GM12892 (cell line): Measurements from ENCODE around the gene GNAS.

ENCODE experiments used
- DNase-seq: peaks from one replicate; pipeline ENCODE4 v3.0.0; 2011; ENCODE audit not compliant: insufficient read length
- FAIRE-seq: peaks from 2 replicates; lab custom pipeline; 2011; peaks lifted over from hg19 to GRCh38; lab: Jason Lieb, UNC
- POLR2A ChIP-seq: IDR thresholded peaks from 2 replicates; pipeline ENCODE4 v1.6.1; 2011; ENCODE audit warnings: low read depth, low read length, control low read depth
- POLR2AphosphoS5 ChIP-seq: IDR thresholded peaks from 2 replicates; pipeline ENCODE4 v1.6.1; 2011; ENCODE audit warnings: low read depth, low read length, control low read depth
- TAF1 ChIP-seq: IDR thresholded peaks from 2 replicates; pipeline ENCODE4 v1.6.1; 2011; ENCODE audit warnings: low read depth, mild to moderate bottlenecking, control low read depth, low read length, borderline replicate concordance

Gene GNAS

DNA sequence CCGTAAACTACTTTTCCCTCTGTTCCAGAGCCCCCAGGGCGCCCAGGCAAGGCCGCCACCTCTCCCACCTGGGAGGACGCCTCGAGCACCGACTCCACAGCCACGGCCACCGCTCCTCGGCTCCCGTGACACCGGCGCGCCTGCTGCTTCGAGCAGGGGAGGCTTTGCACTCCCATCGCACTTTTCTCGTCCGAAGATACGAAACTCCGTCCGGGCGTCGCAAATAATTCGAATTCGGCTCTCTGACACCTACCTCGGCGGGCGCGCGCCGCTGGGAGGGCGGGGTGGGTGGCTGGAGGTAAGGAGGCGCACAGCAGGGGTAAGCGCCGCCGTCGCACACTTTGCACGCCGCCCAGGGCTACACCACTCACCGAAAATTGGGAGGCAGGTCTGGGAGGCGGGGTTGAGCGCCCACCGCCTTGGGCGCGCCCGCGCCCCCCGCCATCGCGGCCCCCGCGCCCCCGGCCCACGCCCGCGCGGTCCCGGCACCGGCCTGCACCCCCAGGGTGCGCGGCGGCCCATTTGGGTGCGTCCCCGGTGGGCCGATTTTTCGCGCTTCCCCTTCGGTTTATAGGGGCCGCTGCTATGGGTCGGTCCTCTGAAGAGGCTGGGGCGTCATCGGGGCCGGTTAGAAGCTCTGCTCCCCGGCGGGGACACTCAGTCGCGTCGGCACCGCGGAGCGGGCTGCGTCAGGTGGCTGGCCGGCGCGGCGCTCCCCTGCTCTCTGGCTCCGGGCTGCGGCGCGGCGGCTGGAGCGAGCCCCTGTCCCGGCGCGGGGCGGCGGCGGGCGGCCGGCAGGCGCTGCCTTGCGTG lies 36.2 kb downstream of the GNAS start:
- TF ChIP-seq TAF1: peak; percentile 98
- TF ChIP-seq POLR2AphosphoS5: peak; percentile 97
- peak; percentile 99 for TF ChIP-seq POLR2A
- FAIRE-seq: peak; percentile 73
- peak; percentile 69 for DNase-seq

DNA sequence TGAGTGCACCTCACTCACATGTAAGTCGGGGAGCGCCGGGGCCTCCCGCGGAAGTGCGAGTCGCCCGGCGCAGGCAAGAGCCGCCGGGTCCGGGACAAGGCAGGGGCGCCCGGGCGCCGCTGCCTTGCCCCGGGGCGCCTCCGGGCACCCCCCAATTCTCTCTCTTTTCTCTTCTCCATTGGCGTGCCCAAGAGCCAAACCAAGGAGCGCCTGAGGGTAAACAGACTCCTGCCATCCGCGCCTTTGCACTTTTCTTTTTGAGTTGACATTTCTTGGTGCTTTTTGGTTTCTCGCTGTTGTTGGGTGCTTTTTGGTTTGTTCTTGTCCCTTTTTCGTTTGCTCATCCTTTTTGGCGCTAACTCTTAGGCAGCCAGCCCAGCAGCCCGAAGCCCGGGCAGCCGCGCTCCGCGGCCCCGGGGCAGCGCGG lies 36.8 kb downstream of the GNAS start:
- no peak for FAIRE-seq
- no peak for TF ChIP-seq TAF1
- no peak for TF ChIP-seq POLR2AphosphoS5
- no peak; the same call in 1 of the 2 replicates for TF ChIP-seq POLR2A
- DNase-seq: no peak

DNA sequence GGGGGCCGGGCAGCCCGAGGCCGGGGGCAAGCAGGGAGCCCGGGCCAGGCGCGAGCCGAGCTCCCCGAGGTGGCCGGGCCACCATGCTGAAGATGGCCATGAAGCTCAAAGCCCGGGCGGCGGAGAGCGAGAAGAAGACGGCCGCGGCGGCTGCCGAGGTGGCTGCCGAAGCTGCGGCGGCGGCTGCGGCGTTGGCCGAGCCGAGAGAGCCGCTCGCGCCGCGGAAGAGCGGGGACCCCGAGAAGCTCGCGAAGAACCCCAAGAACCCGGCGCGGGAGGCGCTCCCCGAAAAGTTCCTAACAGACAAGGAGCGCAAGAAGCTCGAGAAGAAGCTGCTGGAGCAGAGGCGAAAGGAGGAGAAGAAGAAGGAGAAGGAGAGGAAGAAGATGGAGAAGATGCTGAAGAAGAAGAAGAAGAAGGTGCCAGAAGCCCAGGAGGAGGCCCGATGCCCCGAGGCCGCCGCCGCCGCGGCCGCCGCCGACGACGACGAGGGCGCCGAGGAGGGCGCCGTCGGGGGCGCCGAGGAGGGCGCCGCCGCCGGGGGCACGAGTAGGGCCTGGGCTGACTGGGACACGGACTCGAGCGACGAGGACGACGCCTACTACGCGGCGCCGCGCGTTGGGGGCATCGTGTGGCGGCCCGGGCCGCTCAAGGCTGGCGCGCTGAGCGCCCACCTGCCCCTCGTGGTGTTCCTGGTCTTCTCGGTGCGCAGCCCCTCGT lies 37.4 kb downstream of the GNAS start:
- FAIRE-seq (peak; percentile 5), DNase-seq (no peak)
- TF ChIP-seq TAF1 (no peak), POLR2AphosphoS5 (no peak), POLR2A (no peak)

DNA sequence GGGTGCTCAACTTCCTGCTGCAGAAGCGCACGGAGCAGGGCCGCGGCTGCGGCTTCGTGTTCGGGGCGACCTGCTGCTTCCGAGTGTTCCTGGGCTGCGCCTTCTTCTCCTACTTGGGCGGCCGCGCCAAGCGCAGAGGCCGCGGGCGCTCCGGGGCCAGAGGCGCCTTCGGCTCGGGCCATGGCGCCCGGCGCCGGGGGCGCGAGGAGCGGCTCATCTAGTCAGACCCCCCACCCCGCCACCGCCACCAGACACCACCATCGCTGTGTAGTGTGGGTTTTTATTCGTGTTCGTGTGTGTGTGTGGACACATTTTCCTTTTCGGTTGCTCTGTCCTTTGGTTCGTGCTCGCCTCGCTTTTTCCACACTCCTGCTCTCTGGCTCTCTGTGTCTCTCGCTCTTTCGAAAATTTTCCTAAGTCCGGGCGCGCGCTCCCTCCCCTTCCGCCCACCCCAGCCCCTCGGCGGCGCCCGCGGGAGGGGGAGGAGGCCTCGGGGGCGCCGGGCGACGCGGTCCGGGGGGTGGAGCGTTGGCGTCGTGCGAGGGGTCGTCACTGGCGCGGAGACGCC lies 38.1 kb downstream of the GNAS start:
- TF ChIP-seq POLR2AphosphoS5: peak; percentile 53
- TF ChIP-seq POLR2A: peak; percentile 45
- 0 out of 2 replicates have a peak, but pooled peaks have one; percentile 18 for TF ChIP-seq TAF1
- peak; percentile 71 for FAIRE-seq
- DNase-seq: peak; percentile 65

DNA sequence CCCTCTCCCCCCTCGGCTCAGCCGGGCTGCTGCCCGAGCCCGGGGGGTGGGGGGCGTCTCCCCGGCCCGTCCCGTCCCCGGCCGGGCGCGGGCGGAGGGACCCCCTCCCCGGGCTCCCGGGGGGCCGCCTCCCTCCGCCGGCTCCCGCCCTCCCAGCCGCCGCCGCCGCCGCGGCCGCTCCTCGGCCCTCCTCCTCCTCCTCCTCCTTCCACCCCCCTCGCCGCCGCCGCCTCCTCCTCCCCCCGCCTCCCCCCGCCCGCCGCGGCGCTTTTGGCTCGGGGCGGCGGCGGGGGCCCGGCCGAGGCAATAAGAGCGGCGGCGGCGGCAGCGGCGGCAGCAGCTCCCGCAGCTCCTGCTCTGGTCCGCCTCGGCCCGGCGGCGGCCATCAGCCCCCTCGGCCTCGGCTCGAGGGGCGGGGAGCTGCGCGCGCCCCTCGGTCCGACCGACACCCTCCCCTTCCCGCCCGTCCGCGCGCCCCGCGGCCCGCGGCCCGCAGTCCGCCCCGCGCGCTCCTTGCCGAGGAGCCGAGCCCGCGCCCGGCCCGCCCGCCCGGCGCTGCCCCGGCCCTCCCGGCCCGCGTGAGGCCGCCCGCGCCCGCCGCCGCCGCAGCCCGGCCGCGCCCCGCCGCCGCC lies 38.7 kb downstream of the GNAS start:
- peak; percentile 46 for DNase-seq
- TF ChIP-seq POLR2A: peak; percentile 80; the same call in 1 of the 2 replicates
- no peak for TF ChIP-seq POLR2AphosphoS5
- FAIRE-seq: peak; percentile 17

DNA sequence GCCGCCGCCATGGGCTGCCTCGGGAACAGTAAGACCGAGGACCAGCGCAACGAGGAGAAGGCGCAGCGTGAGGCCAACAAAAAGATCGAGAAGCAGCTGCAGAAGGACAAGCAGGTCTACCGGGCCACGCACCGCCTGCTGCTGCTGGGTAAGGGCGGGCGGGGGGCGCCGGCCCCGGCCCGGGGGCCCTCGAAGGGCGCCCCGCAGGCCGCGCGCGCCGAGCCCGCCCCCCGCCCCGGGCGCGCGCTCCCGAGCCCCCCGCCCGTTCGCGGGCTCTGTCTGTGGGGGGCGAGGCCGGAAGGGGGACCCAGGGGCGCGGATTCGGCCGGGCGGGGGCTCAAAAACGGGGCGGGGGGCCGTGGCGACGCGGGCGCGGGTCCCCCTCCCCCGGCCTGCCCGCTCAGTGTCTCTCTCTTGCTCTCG lies 39.2 kb downstream of the GNAS start:
- FAIRE-seq (no peak), DNase-seq (no peak)
- TF ChIP-seq POLR2AphosphoS5 (no peak), TAF1 (no peak), POLR2A (no peak)

DNA sequence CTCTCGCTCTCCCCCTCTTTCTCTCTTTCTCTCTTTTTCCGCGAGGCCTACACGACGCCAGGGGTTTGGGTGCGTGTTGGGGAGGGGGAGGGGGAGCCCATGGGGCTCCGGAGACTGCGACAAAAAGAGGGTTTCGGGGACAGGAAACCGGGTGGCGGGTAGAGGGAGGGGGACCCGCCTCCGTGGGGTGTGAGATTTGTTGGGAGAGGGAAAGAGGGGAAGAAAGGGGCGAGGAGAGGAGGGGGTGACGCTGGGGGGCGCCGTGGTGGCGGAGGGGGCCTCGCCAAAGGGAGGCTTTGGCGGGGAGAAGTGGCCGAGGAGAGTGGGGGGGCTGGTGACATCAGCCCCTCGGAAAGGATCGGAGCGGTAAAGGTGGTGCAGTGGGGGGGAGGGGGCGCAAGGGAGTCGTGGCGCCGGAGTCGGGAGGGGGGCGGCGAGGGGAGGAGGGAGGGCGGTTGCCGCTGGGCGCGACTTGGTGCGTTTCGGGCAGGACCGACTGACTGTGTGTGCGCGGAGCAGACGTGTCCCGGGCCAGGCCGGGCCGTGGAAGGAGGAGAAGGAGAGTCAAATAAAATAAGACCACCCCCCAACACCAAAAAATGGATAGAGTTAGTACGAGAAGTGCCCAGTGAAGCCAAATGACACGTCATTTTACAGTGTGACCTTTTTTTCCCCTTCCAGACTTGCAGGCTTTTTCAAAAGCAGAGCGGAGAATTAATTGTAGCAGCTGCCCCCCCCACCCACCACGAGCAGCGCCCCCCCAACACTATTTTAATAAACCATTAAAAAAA lies 39.8 kb downstream of the GNAS start:
- FAIRE-seq (peak; percentile 70), DNase-seq (peak; percentile 70)
- TF ChIP-seq POLR2AphosphoS5 (peak; percentile 49), POLR2A (peak; percentile 54; the same call in 1 of the 2 replicates), TAF1 (0 out of 2 replicates have a peak, but pooled peaks have one; percentile 3)

DNA sequence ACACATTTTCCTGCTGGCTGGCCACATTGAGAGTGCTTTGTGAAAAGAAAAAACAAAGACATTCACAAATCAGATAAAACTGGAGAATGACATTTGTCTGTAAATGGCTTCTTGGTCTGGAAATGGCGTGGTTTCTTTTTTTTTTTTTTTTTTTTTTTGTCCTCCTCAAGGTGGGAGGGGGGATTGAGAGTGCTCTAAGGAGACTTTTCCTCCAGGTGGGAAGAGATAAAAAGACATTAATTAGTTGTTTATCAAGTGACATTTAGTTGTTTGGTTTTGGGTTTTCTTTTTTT lies 40.4 kb downstream of the GNAS start:
- no peak for FAIRE-seq
- no peak for DNase-seq
- TF ChIP-seq POLR2A (no peak), TAF1 (no peak), POLR2AphosphoS5 (no peak)

DNA sequence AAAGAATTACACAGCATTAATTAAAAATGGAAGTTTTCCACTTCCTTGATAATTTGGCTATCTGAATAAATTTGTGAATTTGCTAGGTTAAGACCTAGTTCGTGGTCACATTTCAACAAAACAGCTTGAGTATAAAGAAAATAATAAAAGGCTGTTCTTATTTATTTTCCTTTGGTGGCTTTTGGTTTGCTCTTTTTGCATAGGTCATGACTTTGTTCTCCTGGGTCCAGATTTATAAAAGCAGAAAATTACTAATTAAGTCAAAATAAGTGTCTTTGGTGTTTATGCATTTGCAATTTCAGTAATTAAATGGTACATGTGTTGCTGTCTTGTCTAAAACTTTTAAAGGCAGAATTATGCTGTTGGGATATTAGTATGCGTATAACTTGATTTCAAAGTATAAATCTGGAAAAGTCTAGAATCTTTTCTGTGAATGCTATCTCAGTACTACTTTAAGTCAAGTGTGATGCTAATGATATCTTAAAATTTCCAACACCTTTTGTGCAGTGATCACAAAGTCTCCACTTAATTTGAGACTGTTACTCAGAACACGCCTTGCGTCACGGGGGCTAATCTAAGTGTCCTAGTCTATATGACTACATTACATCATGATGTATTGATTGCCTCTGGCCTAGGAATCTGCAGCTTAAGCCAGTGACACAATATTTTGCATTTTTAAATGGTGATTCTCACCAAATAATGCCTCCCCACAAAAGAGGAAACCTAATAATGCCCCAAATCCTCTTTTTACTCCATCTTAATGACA lies 41.0 kb downstream of the GNAS start:
- no peak for DNase-seq
- peak; percentile 24 for FAIRE-seq
- TF ChIP-seq POLR2A (no peak), TAF1 (no peak), POLR2AphosphoS5 (no peak; the same call in 1 of the 2 replicates)
